ENCODE data around the gene MFAP3.

- TF ChIP-seq CTCF (IDR thresholded peaks at IDR 0.05) (no peak), POLR2A (IDR thresholded peaks at IDR 0.05) (no peak)
Measured at GRCh38 chr5:154038261-154038706, 483 bp upstream of the MFAP3 start.

All from Peyer's patch (tissue), 4 donors.